ENCODE data around the gene SUPT16H.
"Not testable (repeated sequence)": the region's sequence is repeated elsewhere in the genome, so short reads cannot be mapped to it uniquely, and the experiment has no call there.

Gene SUPT16H

DNA sequence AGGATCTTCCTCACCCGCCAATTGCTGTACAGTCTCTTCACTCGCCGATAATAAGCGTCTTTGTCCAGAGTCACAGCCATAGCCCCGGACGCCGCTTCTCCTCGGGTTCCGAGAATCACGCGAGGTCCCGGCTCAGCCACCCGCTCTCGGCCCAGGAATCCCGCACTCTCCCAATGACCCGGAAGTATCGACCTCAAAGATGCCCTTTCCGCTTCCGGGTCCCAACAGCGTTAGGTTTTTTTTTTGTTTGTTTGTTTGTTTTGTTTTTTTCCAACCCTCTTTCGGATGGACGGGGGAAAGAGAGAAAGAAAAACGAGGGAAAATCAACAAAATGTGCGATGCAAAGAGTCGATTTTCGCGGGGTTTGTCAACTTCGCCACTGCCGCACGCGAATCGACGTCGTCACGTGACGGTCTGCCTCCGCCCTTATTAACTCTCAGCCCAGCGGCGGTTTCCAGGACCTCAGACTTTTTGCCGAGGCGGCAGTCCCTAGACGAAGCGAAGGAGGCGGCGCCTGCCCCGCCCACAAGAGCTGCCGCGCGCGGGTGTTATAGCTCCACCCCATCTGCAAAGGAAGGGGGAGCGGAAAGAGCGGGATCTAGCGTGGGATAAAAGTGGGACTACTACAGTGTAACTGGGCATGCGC lies at the start of gene SUPT16H:
Gene SUPT16H (minus strand): TSS at position 172 of the 646 bp plus-strand sequence. CDS start 92 bp downstream, at position 80.
- DNase-seq (ENCODE audit: low read depth in 1 of 2, low spot score in 1 of 2): peak; percentile 85 to 88

- DNase-seq (ENCODE audit: low read depth in 1 of 2, low spot score in 1 of 2): no peak
These were observed 47.3 kb upstream of the SUPT16H start for GRCh38 chr14:21431126-21431525.

DNA sequence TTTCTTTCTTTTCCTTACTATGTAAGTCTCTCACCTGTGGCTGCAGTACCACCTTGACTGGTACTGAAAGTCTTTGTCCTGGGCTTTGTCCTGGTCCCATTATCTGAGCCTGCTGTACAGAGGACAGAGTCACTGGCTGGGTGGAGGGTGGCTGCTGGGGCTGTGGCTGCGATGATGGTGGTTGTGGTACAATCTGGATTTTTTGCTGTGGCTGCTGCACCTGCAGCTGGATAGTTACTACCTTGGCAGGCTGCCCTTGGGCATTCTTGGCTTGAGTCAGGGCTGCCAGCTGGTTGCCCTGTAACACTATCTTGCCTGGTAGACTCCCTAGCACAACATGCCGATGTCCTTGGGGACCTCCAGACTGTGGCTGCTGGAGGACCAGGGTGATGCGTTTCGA lies 45.1 kb upstream of the SUPT16H start:
- no peak for DNase-seq (ENCODE audit: low read depth in 1 of 2, low spot score in 1 of 2)

DNA sequence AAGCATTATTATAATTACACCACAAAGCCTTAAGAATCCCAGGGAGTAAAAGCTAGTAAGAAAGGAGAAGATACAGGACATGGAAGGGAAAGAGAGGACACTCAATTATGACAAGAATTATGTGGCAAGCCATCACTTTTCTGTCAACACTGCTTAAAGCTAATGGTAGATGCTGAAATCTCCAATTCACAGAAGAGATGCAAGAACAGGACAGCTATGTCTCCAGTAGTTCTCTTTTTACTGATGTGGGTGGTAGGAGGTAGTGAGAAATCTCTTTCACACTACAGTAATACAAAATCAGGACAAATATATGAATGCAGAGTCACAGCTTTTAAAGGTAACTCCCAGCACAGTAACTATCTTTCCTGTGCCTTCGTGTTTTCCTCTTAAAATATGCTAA lies 42.9 kb upstream of the SUPT16H start:
- DNase-seq (ENCODE audit: low read depth in 1 of 2, low spot score in 1 of 2): no peak

GRCh38 chr14:21419528-21419927 lies 35.7 kb upstream of the SUPT16H start:
- DNase-seq (ENCODE audit: low read depth in 1 of 2, low spot score in 1 of 2): no peak

GRCh38 chr14:21415329-21415728 lies 31.5 kb upstream of the SUPT16H start:
- no peak for DNase-seq (ENCODE audit: low read depth in 1 of 2, low spot score in 1 of 2)

- no peak for DNase-seq (ENCODE audit: low read depth in 1 of 2, low spot score in 1 of 2)
These were observed 30.4 kb upstream of the SUPT16H start for GRCh38 chr14:21414137-21414631.

- DNase-seq (ENCODE audit: low read depth in 1 of 2, low spot score in 1 of 2): no peak
These were observed 24.3 kb upstream of the SUPT16H start for GRCh38 chr14:21408147-21408546.

GRCh38 chr14:21406213-21406612 lies 22.4 kb upstream of the SUPT16H start:
- DNase-seq (ENCODE audit: low read depth in 1 of 2, low spot score in 1 of 2): no peak

- DNase-seq (ENCODE audit: low read depth in 1 of 2, low spot score in 1 of 2): no peak
These were observed 21.3 kb upstream of the SUPT16H start for GRCh38 chr14:21405097-21405496.

DNA sequence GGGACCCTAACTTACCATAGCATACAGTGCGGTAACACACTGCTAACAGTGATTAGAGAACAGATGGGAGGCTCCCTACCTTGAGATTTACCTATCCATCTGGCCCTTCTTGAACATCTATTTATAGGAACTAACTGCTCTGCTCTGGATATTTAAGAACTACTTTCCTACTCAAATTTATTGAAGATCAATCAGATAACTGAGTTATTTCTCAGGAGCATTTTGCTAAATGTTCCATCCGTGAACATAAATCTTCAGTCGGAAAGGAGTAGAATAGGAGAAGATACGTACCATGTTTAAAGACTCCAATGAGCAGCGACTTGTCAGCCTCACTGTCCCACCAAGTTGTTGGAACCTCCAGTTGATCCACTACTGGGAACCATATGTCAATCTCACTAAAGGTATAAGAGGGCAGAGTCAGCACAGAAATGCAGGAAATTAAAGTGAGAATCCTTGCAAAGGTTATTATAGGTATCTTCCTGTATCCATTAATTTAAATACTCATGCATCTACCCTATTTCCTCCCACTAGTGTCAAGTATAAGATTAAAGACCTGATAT lies 15.6 kb upstream of the SUPT16H start:
- DNase-seq (ENCODE audit: low read depth in 1 of 2, low spot score in 1 of 2): no peak

GRCh38 chr14:21398901-21399300 lies 15.1 kb upstream of the SUPT16H start:
- DNase-seq (ENCODE audit: low read depth in 1 of 2, low spot score in 1 of 2): no peak

- DNase-seq (ENCODE audit: low read depth in 1 of 2, low spot score in 1 of 2): no peak
These were observed 11.6 kb upstream of the SUPT16H start for GRCh38 chr14:21395450-21395849.

- DNase-seq (ENCODE audit: low read depth in 1 of 2, low spot score in 1 of 2): no peak
These were observed 1.5 kb upstream of the SUPT16H start for GRCh38 chr14:21385188-21385904.

GRCh38 chr14:21384494-21384851 lies 654 bp upstream of the SUPT16H start:
- DNase-seq (ENCODE audit: low read depth in 1 of 2, low spot score in 1 of 2): peak in 1 of 2 donors; percentile 11

DNA sequence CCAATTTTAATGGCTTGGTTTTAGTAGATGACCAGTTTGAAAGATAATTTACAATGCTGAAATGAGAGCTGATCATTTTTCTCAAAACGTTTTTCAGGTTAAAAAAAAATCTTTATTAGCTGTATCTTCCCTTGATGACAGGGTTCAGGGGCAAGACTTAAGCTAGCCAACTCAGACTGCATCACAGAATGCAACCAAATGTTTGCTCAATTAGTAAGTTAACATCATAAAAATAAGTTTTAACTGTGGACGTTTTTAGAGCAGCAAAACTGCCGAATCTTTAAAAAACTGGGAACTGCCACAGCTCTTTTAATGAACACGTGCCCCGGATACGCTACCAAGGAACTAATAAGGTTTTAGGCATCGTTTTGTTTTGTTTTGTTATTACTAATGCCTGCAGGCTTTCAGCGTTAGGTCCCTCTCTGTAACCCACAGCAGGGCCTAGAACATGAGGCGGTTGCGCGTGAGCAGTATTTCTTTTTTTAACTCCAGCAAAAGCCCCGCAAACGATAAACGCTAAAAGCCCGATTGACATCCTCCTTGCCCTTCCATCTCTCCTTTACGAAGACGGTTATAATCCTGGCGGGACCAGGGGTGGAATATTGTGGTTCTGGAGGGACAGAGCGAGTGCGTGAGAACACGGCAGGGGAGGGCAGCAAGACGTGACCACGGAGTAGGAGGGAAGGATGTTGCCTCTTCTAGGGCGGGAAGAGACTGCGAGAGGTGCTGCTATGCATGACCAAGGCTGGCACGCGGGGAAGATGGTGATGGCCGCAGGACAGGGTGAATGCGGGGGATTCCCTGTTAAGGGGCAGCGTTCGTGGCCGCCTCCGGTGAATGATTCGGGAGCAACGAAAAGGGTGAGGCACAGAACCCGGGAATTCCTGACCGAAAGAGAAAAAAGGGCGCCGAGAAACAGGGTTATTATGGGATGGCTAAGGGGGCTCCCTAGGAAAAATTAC lies 652 bp downstream of the SUPT16H start:
- peak in 1 of 2 donors; percentile 31 for DNase-seq (ENCODE audit: low read depth in 1 of 2, low spot score in 1 of 2)

DNA sequence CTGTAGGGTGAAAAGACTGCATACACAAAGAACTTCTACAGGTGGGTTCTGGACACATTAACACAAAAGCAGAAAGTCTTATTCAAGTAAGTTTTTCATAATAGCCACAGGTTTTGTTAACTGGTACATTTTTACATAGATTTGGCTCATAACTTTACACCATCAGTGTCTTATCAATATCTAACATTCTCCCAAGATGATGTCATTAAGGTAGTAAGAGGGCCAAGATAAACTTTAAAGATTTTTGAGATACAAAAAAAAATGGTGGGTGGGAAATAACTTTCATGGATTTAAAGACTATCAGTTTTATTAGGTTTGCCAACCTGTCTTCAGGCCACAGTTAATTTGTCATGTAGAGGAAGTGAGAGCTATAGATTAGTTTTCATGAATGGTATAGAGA lies 1.7 kb downstream of the SUPT16H start:
- DNase-seq (ENCODE audit: low read depth in 1 of 2, low spot score in 1 of 2): no peak

- no peak for DNase-seq (ENCODE audit: low read depth in 1 of 2, low spot score in 1 of 2)
These were observed 4.5 kb downstream of the SUPT16H start for GRCh38 chr14:21379338-21379737.

DNA sequence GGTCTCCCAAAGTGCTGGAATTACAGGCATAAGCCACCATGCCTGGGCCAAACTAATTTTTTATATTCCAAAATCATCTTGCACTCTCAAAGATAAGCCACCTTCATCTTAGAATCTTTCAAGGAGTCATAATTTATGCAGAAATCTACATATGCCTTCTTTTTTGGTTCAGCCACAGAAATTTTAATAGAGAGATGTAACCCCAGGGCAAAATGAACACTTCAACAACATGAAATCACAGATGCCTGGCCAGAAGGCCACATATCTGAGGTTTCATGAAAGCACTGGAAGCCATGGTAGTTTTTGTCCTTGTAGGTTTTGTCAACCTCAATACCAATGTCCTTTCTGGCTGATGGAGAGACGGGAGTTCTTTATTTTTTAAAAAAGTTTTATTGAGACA lies 9.8 kb downstream of the SUPT16H start:
- DNase-seq (ENCODE audit: low read depth in 1 of 2, low spot score in 1 of 2): no peak

DNA sequence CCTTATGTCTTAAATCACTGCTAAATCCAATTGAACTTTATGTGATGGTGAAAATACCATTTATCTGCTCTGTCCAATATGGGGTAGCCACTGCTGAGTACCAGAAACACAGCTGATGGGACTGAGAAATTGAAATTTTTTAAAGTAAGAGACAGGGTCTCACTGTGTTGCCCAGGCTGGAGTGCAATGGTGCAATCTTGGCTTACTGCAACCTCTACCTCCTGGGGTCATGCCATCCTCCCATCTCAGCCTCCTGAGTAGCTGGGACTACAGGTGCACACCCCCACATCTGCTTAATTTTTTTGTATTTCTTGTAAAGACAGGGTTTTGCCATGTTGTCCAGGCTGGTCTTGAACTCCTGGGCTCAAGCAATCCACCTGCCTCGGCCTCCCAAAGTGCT lies 11.0 kb downstream of the SUPT16H start:
- not testable (repeated sequence) for DNase-seq (ENCODE audit: low read depth in 1 of 2, low spot score in 1 of 2)
